ENCODE measurements around the gene NMRAL1. TPM values are rescaled to one million over a fixed set of nuclear protein-coding genes. Genes with fewer than 3 reads are reported as not detected.

Gene NMRAL1
- total and polyA plus RNA-seq, 2 experiments from 2014 or later: 50.7 to 61.7 TPM

DNA sequence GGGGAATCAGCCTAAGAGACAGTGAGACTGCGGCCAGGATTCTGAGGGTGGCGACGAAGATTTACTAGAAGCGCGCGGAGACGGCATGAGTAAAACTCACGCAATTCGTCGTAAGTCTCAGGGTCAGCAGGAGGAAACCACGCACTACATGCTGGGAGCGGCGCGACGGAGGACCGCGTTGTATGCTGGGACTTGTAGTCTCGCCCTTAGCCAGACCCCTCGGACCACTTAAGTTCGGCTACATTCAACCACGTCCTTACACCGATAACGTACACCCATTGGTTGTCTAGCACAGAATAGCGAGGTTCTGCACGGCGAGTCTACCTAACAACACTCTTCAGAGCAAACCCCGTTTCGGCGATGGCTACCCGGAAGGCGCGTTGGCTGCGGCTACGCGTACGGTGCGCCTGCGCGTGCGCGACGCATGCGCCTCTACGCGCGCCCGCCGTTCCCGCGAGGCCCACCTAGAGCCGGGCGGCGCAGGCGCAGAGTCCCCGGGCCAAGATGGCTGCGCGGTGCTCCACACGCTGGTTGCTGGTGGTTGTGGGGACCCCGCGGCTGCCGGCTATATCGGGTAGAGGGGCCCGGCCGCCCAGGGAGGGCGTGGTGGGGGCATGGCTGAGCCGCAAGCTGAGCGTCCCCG, 48.9 kb downstream of the NMRAL1 start, which contains the start of gene DNAJA3:
Gene DNAJA3 (plus strand): TSS at position 491 of the 643 bp plus-strand sequence. CDS start 14 bp downstream, at position 505.
- H3K27ac Mint-ChIP-seq: peak within 1 kb of the TSS; percentile 99
- ATAC-seq: peak; percentile 92
- H3K36me3 Mint-ChIP-seq (ENCODE audit: low read depth): peaks cover 10% of the 10 kb centered on the region
- no peaks in the 10 kb centered on the region for H3K9me3 Mint-ChIP-seq
- peak; percentile 80 for TF ChIP-seq CREB1 (CRISPR knock-in tag; IDR thresholded peaks at IDR 0.05; ENCODE audit: low read depth)
- peak; percentile 92 for TF ChIP-seq POLR2AphosphoS5 (IDR thresholded peaks at IDR 0.05; ENCODE audit: low read depth)
- no peak for TF ChIP-seq ZNF114 (CRISPR knock-in tag; IDR thresholded peaks at IDR 0.05)
- TF ChIP-seq, protein P1, sequence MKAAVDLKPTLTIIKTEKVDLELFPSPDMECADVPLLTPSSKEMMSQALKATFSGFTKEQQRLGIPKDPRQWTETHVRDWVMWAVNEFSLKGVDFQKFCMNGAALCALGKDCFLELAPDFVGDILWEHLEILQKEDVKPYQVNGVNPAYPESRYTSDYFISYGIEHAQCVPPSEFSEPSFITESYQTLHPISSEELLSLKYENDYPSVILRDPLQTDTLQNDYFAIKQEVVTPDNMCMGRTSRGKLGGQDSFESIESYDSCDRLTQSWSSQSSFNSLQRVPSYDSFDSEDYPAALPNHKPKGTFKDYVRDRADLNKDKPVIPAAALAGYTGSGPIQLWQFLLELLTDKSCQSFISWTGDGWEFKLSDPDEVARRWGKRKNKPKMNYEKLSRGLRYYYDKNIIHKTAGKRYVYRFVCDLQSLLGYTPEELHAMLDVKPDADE (IDR thresholded peaks at IDR 0.05): peak; percentile 89
- H3K79me2 ChIP-seq (replicated peaks; ENCODE audit: insufficient read depth): peaks cover 46% of the 10 kb centered on the region
- peaks cover 16% of the 10 kb centered on the region for H3K4me1 ChIP-seq (ENCODE audit: insufficient read depth)
- H3K27me3 ChIP-seq (ENCODE audit: insufficient read depth): no peaks in the 10 kb centered on the region
- H3K4me3 Mint-ChIP-seq: peak within 1 kb of the TSS; percentile 97
- peak within 1 kb of the TSS; percentile 67 for H3K4me3 ChIP-seq
- H3K9me2 ChIP-seq (ENCODE audit: insufficient read depth): no peaks in the 10 kb centered on the region
- H3K27me3 Mint-ChIP-seq (ENCODE audit: insufficient read depth, low read depth, poor library complexity): peaks cover 11% of the 10 kb centered on the region
- DNase-seq (ENCODE audit: low spot score): peak; percentile 93
- peak within 1 kb of the TSS; percentile 93 for H2AFZ ChIP-seq
- peaks cover 16% of the 10 kb centered on the region for H3K4me1 Mint-ChIP-seq
- H3F3A ChIP-seq (replicated peaks; ENCODE audit: low read depth): 0 out of 2 replicates have a peak, but pooled peaks cover 4% of the 10 kb centered on the region
- H4K20me1 ChIP-seq (replicated peaks; ENCODE audit: insufficient read depth): peaks cover 5% of the 10 kb centered on the region
- H3K36me3 ChIP-seq (ENCODE audit: insufficient read depth): no peaks in the 10 kb centered on the region
- peak within 1 kb of the TSS; percentile 95 for H3K27ac ChIP-seq (ENCODE audit: low read depth)
- peak within 1 kb of the TSS; percentile 96 for H3K4me2 ChIP-seq

DNA sequence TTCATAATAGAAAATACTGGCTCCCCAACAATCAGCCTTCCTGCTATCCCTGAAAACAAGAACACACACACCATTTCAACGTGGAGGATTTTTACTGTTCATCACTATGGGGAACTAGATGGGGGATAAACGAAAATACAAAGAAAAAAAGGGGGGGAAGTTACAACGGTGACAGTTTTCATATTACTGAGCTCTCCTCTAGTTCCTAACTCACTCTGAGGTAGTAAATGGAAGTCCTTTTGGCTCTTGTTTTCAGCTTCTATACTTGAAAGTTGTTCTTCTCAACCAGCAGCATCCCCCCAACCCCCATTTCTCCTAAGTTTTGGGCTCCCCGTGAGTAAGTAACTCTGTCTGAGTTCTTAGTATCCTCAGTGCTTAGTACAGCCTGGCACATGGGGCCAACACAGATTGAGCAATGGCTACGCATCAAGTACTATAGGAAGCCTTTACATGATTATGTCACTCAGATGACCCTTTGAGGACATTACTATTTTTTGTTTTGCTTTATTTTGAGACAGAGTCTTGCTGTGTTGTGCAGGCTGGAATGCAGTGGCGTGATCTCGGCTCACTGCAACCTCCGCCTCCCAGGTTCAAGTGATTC, 53.8 kb downstream of the NMRAL1 start:
- Mint-ChIP-seq H3K27me3 (ENCODE audit: insufficient read depth, low read depth, poor library complexity) (peaks cover 12% of the 10 kb centered on the region), H3K4me3 (no peak overlapping the region), H3K9me3 (no peaks in the 10 kb centered on the region), H3K4me1 (peaks cover 7% of the 10 kb centered on the region; the same call in 2 of the 3 replicates), H3K27ac (no peak overlapping the region), H3K36me3 (ENCODE audit: low read depth) (no peaks in the 10 kb centered on the region; the same call in 2 of the 3 replicates)
- Histone ChIP-seq H3K36me3 (ENCODE audit: insufficient read depth) (no peaks in the 10 kb centered on the region), H3K4me2 (no peak overlapping the region), H3K79me2 (replicated peaks; ENCODE audit: insufficient read depth) (no peaks in the 10 kb centered on the region), H3K4me3 (no peak overlapping the region), H3F3A (replicated peaks; ENCODE audit: low read depth) (peaks cover 5% of the 10 kb centered on the region; the same call in 1 of the 2 replicates), H3K27me3 (ENCODE audit: insufficient read depth) (no peaks in the 10 kb centered on the region), H3K27ac (ENCODE audit: low read depth) (no peak overlapping the region), H4K20me1 (replicated peaks; ENCODE audit: insufficient read depth) (no peaks in the 10 kb centered on the region), H3K9me2 (ENCODE audit: insufficient read depth) (no peaks in the 10 kb centered on the region), H2AFZ (no peak overlapping the region), H3K4me1 (ENCODE audit: insufficient read depth) (peaks cover 4% of the 10 kb centered on the region)
- ATAC-seq: no peak
- no peak for DNase-seq (ENCODE audit: low spot score)
- TF ChIP-seq EZH2phosphoT487 (IDR thresholded peaks at IDR 0.05; ENCODE audit: unreplicated experiment) (no peak), EZH2 (IDR thresholded peaks at IDR 0.05; ENCODE audit: low read depth, unreplicated experiment) (no peak), NANOG (IDR thresholded peaks at IDR 0.05; ENCODE audit: borderline replicate concordance) (no peak), STAT1 (IDR thresholded peaks at IDR 0.05; ENCODE audit: unreplicated experiment) (no peak)
- TF ChIP-seq, protein P1 (IDR thresholded peaks at IDR 0.05): no peak
- TF ChIP-seq, protein P2, sequence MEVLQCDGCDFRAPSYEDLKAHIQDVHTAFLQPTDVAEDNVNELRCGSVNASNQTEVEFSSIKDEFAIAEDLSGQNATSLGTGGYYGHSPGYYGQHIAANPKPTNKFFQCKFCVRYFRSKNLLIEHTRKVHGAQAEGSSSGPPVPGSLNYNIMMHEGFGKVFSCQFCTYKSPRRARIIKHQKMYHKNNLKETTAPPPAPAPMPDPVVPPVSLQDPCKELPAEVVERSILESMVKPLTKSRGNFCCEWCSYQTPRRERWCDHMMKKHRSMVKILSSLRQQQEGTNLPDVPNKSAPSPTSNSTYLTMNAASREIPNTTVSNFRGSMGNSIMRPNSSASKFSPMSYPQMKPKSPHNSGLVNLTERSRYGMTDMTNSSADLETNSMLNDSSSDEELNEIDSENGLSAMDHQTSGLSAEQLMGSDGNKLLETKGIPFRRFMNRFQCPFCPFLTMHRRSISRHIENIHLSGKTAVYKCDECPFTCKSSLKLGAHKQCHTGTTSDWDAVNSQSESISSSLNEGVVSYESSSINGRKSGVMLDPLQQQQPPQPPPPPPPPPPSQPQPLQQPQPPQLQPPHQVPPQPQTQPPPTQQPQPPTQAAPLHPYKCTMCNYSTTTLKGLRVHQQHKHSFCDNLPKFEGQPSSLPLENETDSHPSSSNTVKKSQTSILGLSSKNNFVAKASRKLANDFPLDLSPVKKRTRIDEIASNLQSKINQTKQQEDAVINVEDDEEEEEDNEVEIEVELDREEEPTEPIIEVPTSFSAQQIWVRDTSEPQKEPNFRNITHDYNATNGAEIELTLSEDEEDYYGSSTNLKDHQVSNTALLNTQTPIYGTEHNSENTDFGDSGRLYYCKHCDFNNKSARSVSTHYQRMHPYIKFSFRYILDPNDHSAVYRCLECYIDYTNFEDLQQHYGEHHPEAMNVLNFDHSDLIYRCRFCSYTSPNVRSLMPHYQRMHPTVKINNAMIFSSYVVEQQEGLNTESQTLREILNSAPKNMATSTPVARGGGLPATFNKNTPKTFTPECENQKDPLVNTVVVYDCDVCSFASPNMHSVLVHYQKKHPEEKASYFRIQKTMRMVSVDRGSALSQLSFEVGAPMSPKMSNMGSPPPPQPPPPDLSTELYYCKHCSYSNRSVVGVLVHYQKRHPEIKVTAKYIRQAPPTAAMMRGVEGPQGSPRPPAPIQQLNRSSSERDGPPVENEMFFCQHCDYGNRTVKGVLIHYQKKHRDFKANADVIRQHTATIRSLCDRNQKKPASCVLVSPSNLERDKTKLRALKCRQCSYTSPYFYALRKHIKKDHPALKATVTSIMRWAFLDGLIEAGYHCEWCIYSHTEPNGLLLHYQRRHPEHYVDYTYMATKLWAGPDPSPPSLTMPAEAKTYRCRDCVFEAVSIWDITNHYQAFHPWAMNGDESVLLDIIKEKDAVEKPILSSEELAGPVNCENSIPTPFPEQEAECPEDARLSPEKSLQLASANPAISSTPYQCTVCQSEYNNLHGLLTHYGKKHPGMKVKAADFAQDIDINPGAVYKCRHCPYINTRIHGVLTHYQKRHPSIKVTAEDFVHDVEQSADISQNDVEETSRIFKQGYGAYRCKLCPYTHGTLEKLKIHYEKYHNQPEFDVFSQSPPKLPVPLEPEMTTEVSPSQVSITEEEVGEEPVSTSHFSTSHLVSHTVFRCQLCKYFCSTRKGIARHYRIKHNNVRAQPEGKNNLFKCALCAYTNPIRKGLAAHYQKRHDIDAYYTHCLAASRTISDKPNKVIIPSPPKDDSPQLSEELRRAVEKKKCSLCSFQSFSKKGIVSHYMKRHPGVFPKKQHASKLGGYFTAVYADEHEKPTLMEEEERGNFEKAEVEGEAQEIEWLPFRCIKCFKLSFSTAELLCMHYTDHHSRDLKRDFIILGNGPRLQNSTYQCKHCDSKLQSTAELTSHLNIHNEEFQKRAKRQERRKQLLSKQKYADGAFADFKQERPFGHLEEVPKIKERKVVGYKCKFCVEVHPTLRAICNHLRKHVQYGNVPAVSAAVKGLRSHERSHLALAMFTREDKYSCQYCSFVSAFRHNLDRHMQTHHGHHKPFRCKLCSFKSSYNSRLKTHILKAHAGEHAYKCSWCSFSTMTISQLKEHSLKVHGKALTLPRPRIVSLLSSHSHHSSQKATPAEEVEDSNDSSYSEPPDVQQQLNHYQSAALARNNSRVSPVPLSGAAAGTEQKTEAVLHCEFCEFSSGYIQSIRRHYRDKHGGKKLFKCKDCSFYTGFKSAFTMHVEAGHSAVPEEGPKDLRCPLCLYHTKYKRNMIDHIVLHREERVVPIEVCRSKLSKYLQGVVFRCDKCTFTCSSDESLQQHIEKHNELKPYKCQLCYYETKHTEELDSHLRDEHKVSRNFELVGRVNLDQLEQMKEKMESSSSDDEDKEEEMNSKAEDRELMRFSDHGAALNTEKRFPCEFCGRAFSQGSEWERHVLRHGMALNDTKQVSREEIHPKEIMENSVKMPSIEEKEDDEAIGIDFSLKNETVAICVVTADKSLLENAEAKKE (CRISPR knock-in tag; IDR thresholded peaks at IDR 0.05): no peak
- TF ChIP-seq, protein P3, sequence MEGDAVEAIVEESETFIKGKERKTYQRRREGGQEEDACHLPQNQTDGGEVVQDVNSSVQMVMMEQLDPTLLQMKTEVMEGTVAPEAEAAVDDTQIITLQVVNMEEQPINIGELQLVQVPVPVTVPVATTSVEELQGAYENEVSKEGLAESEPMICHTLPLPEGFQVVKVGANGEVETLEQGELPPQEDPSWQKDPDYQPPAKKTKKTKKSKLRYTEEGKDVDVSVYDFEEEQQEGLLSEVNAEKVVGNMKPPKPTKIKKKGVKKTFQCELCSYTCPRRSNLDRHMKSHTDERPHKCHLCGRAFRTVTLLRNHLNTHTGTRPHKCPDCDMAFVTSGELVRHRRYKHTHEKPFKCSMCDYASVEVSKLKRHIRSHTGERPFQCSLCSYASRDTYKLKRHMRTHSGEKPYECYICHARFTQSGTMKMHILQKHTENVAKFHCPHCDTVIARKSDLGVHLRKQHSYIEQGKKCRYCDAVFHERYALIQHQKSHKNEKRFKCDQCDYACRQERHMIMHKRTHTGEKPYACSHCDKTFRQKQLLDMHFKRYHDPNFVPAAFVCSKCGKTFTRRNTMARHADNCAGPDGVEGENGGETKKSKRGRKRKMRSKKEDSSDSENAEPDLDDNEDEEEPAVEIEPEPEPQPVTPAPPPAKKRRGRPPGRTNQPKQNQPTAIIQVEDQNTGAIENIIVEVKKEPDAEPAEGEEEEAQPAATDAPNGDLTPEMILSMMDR (conservative IDR thresholded peaks at IDR 0.05; ENCODE audit: low read depth in 2 of 2): no peak

Data from GM23338 (cell line).